ENCODE measurements around the gene SERP2. TPM values are rescaled to one million over a fixed set of nuclear protein-coding genes. Genes with fewer than 3 reads are reported as not detected.

Gene SERP2
- total and polyA plus RNA-seq, 2 donors (not counting 1 experiment from before 2014, with no cell fraction given): 10.6 to 15.5 TPM

GRCh38 chr13:44433863-44434765, 60.5 kb downstream of the SERP2 start:
- peak overlapping the region; percentile 73 for H3K4me2 ChIP-seq (ENCODE audit: extremely low read depth, insufficient read depth, low read length)

GRCh38 chr13:44434766-44435141, 61.1 kb downstream of the SERP2 start:
- no peaks in the 10 kb centered on the region for H3K9me3 ChIP-seq (ENCODE audit: control insufficient read depth, insufficient read depth, low read depth, low read length)
- TF ChIP-seq CTCF (conservative IDR thresholded peaks at IDR 0.05 in 1 of 2, IDR thresholded peaks at IDR 0.05 in 1 of 2; ENCODE audit: low read depth in 1 of 2, low read length in 2 of 2) (no peak), EZH2 (IDR thresholded peaks at IDR 0.05; ENCODE audit: low read length, missing control alignments) (no peak)
- peak overlapping the region; percentile 20 for H3K27ac ChIP-seq (ENCODE audit: insufficient read depth, low read length)

More at GRCh38 chr13:44433863-44434765, 60.5 kb downstream of the SERP2 start:
- Histone ChIP-seq H3K4me3 (replicated peaks in 1 of 4; ENCODE audit: control extremely low read depth in 1 of 4, insufficient read depth in 1 of 4, low read depth in 3 of 4, low read length in 4 of 4) (peak overlapping the region; percentile 36 to 87 (median 64)), H3K36me3 (ENCODE audit: control insufficient read depth, insufficient read depth, low read length) (peaks cover 2% of the 10 kb centered on the region), H3K9ac (ENCODE audit: insufficient read depth, low read length) (no peak overlapping the region), H3K79me2 (ENCODE audit: control insufficient read depth, insufficient read depth, low read length) (peaks cover 12% of the 10 kb centered on the region), H4K20me1 (ENCODE audit: control insufficient read depth, extremely low read depth, insufficient read depth, low read length) (no peaks in the 10 kb centered on the region), H3K27me3 (ENCODE audit: control insufficient read depth, insufficient read depth, low read length) (no peaks in the 10 kb centered on the region), H3K9me3 (ENCODE audit: control insufficient read depth, insufficient read depth, low read depth, low read length) (no peaks in the 10 kb centered on the region), H3K27ac (ENCODE audit: insufficient read depth, low read length) (peak overlapping the region; percentile 20), H3K4me1 (ENCODE audit: control insufficient read depth, extremely low read depth, insufficient read depth, low read length) (peaks cover 4% of the 10 kb centered on the region), H2AFZ (ENCODE audit: low read length) (no peak overlapping the region)
- no peak for TF ChIP-seq EZH2 (IDR thresholded peaks at IDR 0.05; ENCODE audit: low read length, missing control alignments)
- no peak for DNase-seq (ENCODE audit: low read depth in 2 of 2)

GRCh38 chr13:44435142-44435918, 61.7 kb downstream of the SERP2 start:
- Histone ChIP-seq H3K36me3 (ENCODE audit: control insufficient read depth, insufficient read depth, low read length) (peaks cover 2% of the 10 kb centered on the region), H3K9ac (ENCODE audit: insufficient read depth, low read length) (peak overlapping the region; percentile 71), H3K4me3 (replicated peaks in 1 of 4; ENCODE audit: control extremely low read depth in 1 of 4, insufficient read depth in 1 of 4, low read depth in 3 of 4, low read length in 4 of 4) (peak overlapping the region; percentile 80 to 97 (median 86)), H2AFZ (ENCODE audit: low read length) (no peak overlapping the region), H3K4me1 (ENCODE audit: control insufficient read depth, extremely low read depth, insufficient read depth, low read length) (peaks cover 4% of the 10 kb centered on the region), H3K9me3 (ENCODE audit: control insufficient read depth, insufficient read depth, low read depth, low read length) (no peaks in the 10 kb centered on the region), H3K79me2 (ENCODE audit: control insufficient read depth, insufficient read depth, low read length) (peaks cover 12% of the 10 kb centered on the region), H3K27ac (ENCODE audit: insufficient read depth, low read length) (peak overlapping the region; percentile 81), H3K27me3 (ENCODE audit: control insufficient read depth, insufficient read depth, low read length) (no peaks in the 10 kb centered on the region), H4K20me1 (ENCODE audit: control insufficient read depth, extremely low read depth, insufficient read depth, low read length) (no peaks in the 10 kb centered on the region), H3K4me2 (ENCODE audit: extremely low read depth, insufficient read depth, low read length) (peak overlapping the region; percentile 73)
- TF ChIP-seq CTCF (conservative IDR thresholded peaks at IDR 0.05 in 1 of 2, IDR thresholded peaks at IDR 0.05 in 1 of 2; ENCODE audit: low read depth in 1 of 2, low read length in 2 of 2) (no peak), EZH2 (IDR thresholded peaks at IDR 0.05; ENCODE audit: low read length, missing control alignments) (no peak)
- peak; percentile 97 to 99 for DNase-seq (ENCODE audit: low read depth in 2 of 2)

More at GRCh38 chr13:44434766-44435141, 61.1 kb downstream of the SERP2 start:
- H3K9ac ChIP-seq (ENCODE audit: insufficient read depth, low read length): peak overlapping the region; percentile 29
- no peaks in the 10 kb centered on the region for H3K27me3 ChIP-seq (ENCODE audit: control insufficient read depth, insufficient read depth, low read length)
- peak overlapping the region; percentile 73 for H3K4me2 ChIP-seq (ENCODE audit: extremely low read depth, insufficient read depth, low read length)
- H3K79me2 ChIP-seq (ENCODE audit: control insufficient read depth, insufficient read depth, low read length): peaks cover 12% of the 10 kb centered on the region
- peaks cover 4% of the 10 kb centered on the region for H3K4me1 ChIP-seq (ENCODE audit: control insufficient read depth, extremely low read depth, insufficient read depth, low read length)
- no peak overlapping the region for H2AFZ ChIP-seq (ENCODE audit: low read length)
- H3K4me3 ChIP-seq (replicated peaks in 1 of 4; ENCODE audit: control extremely low read depth in 1 of 4, insufficient read depth in 1 of 4, low read depth in 3 of 4, low read length in 4 of 4): peak overlapping the region; percentile 36 to 87 (median 64)
- H4K20me1 ChIP-seq (ENCODE audit: control insufficient read depth, extremely low read depth, insufficient read depth, low read length): no peaks in the 10 kb centered on the region
- DNase-seq (ENCODE audit: low read depth in 2 of 2): no peak
- H3K36me3 ChIP-seq (ENCODE audit: control insufficient read depth, insufficient read depth, low read length): peaks cover 2% of the 10 kb centered on the region

Measured in fibroblast of lung (primary cell).